ENCODE data around the gene TANC2. TPM values are rescaled to one million over a fixed set of nuclear protein-coding genes. Genes with fewer than 3 reads are reported as not detected.

TANC2 gene
- total RNA-seq, 4 donors from 2014 or later = 6.4 to 50.9 (median 20.1) TPM

DNA sequence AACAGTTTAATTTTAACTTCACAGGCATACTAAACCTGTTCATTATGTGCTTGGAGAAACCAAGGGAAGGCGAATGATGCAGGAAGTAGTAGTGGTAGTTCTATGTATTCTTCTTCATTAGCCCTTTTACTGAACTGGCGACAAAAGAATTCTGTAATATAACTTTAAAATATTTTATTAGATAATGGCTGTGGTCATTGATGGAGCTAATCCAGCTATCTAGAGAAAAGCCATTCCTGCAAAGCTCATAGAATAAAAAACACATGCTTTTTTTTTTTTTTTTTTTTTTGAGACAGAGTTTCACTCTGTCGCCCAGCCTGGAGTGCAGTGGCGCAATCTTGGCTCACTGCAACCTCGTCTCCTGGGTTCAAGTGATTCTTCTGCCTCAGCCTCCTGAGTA, 23.5 kb downstream of the TANC2 start:
- TF ChIP-seq, protein P1, sequence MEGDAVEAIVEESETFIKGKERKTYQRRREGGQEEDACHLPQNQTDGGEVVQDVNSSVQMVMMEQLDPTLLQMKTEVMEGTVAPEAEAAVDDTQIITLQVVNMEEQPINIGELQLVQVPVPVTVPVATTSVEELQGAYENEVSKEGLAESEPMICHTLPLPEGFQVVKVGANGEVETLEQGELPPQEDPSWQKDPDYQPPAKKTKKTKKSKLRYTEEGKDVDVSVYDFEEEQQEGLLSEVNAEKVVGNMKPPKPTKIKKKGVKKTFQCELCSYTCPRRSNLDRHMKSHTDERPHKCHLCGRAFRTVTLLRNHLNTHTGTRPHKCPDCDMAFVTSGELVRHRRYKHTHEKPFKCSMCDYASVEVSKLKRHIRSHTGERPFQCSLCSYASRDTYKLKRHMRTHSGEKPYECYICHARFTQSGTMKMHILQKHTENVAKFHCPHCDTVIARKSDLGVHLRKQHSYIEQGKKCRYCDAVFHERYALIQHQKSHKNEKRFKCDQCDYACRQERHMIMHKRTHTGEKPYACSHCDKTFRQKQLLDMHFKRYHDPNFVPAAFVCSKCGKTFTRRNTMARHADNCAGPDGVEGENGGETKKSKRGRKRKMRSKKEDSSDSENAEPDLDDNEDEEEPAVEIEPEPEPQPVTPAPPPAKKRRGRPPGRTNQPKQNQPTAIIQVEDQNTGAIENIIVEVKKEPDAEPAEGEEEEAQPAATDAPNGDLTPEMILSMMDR (IDR thresholded peaks at IDR 0.05) = no peak
- TF ChIP-seq POLR2A (IDR thresholded peaks at IDR 0.05) (no peak), POLR2AphosphoS5 (IDR thresholded peaks at IDR 0.05) (no peak), EP300 (IDR thresholded peaks at IDR 0.05) (no peak)
- 76 to 95% methylated on average over 2 to 5 of the region's 5 CpGs for WGBS, 2 donors (ENCODE audit: low coverage in 1 of 2)
- H3K27ac ChIP-seq = no peak overlapping the region
- no peaks in the 10 kb centered on the region for H3K27me3 ChIP-seq
- no peaks in the 10 kb centered on the region for H3K36me3 ChIP-seq
- H3K9me3 ChIP-seq = peaks cover 0 to 7% (median 2%) of the 10 kb centered on the region in 3 donors
- H3K4me1 ChIP-seq = peaks cover 0 to 6% (median 0%) of the 10 kb centered on the region in 3 donors
- ATAC-seq = no peak
- H3K4me3 ChIP-seq = no peak overlapping the region

DNA sequence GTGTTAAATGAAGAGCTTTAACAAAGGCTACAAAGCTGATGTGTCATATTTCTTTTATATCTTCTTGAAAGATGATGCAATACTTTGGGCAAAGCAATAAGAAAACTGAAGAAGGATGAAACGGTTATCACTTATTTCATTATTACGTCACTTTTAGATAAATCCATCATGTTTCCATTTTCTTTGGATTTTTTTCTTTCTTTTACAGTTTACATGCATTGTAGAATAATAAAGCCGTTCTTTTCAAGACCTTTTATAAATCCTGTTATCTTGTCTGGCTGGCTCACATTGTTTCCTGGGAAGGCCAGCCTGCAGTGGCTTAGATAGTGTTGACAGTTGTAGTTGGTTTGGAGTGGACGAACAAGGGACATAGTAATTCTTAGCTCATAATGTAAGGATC, 28.9 kb downstream of the TANC2 start:
- Histone ChIP-seq H3K27ac (no peak overlapping the region), H3K9me3 (no peaks in the 10 kb centered on the region), H3K4me3 (no peak overlapping the region), H3K27me3 (no peaks in the 10 kb centered on the region), H3K36me3 (no peaks in the 10 kb centered on the region), H3K4me1 (no peaks in the 10 kb centered on the region)
- WGBS, 2 donors (ENCODE audit: low coverage in 1 of 2) = 69 to 83% methylated on average over 3 to 4 of the region's 4 CpGs
- no peak for ATAC-seq
- TF ChIP-seq, protein P1 (IDR thresholded peaks at IDR 0.05) = no peak
- no peak for TF ChIP-seq POLR2A (IDR thresholded peaks at IDR 0.05)
- TF ChIP-seq EP300 (IDR thresholded peaks at IDR 0.05) = no peak

DNA sequence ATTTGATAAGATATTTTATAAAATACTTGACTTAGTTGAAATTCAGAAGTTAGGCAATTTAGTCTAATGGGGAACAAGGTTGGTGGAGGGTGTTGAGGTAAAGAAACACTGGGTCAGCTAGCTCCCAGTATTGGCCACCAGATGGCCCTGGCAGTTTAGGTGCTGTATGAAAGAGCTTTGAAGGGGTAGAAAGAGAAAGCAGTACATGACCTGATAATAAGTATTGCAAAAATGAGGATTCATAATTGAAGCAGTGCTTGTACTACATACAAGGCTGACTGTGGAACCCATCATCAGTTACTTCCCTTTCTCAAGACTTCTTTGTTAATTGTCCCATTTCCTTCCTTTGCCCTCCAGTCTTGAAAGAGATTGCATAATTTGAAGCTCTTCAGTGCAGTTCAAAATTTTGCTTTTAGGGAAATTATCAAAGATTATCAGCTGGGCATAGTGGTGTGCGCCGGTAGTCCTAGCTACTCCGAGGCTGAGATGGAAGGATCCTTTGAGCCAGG, 29.4 kb downstream of the TANC2 start:
- WGBS, 2 donors (ENCODE audit: low coverage in 1 of 2) = 78% methylated on average over 3 of the region's 3 CpGs; no CpG with 5 or more reads in 1 of the 2 donors
- no peak overlapping the region for H3K4me3 ChIP-seq
- TF ChIP-seq, protein P1 (IDR thresholded peaks at IDR 0.05) = peak in 3 of 4 experiments; percentile 2 to 39 (median 37)
- TF ChIP-seq EP300 (IDR thresholded peaks at IDR 0.05) = no peak
- no peaks in the 10 kb centered on the region for H3K9me3 ChIP-seq
- no peaks in the 10 kb centered on the region for H3K27me3 ChIP-seq
- no peak overlapping the region for H3K27ac ChIP-seq
- H3K4me1 ChIP-seq = no peaks in the 10 kb centered on the region
- peak; percentile 41 for ATAC-seq
- no peaks in the 10 kb centered on the region for H3K36me3 ChIP-seq

DNA sequence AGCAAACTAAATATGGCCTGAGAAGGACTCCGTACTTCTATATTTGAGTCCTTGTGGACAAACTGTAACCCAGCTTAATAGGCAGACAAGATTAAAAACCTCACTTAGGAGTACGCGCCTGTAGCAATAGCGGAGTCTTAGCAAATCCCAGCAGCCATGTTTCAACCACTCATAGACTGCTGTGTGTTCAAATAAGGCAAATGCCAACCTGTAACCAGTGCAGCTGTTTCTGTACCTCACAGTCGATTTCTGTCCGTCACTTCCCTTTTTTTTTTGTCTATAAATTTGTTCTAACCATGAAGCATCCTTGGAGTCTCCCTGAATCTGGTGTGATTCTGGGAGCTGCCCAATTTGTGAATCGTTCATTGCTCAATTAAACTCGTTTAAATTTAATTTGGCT, 30.2 kb downstream of the TANC2 start:
- Histone ChIP-seq H3K27ac (no peak overlapping the region), H3K4me3 (no peak overlapping the region), H3K9me3 (no peaks in the 10 kb centered on the region), H3K27me3 (no peaks in the 10 kb centered on the region), H3K4me1 (no peaks in the 10 kb centered on the region), H3K36me3 (no peaks in the 10 kb centered on the region)
- no peak for ATAC-seq
- WGBS, 2 donors (ENCODE audit: low coverage in 1 of 2) = 90 to 96% methylated on average over 2 to 8 of the region's 8 CpGs
- TF ChIP-seq POLR2AphosphoS5 (IDR thresholded peaks at IDR 0.05) (no peak), EP300 (IDR thresholded peaks at IDR 0.05) (no peak), POLR2A (IDR thresholded peaks at IDR 0.05) (no peak)
- TF ChIP-seq, protein P1 (IDR thresholded peaks at IDR 0.05) = no peak

DNA sequence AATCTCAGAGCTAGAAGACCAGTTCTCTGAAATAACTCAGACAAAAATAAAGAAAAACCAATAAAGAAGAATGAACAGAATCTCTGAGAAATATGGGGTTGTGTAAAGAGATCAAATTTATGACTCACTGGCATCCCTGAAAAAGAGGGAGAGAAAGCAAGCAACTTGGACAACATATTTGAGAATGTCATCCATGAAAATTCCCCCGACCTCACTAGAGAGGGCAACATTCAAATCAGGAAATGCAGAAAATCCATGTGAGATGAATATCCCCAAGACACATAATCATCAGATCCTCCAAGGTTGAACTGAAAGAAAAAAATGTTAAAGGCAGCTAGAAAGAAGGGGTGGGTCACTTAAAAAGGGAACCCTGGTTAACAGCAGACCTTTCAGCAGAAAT, 32.1 kb downstream of the TANC2 start:
- H3K27ac ChIP-seq = no peak overlapping the region
- TF ChIP-seq EP300 (IDR thresholded peaks at IDR 0.05) (no peak), POLR2A (IDR thresholded peaks at IDR 0.05) (no peak), POLR2AphosphoS5 (IDR thresholded peaks at IDR 0.05) (no peak)
- TF ChIP-seq, protein P1 (IDR thresholded peaks at IDR 0.05) = no peak
- H3K4me1 ChIP-seq = no peaks in the 10 kb centered on the region
- no peaks in the 10 kb centered on the region for H3K36me3 ChIP-seq
- ATAC-seq = no peak
- H3K27me3 ChIP-seq = no peaks in the 10 kb centered on the region
- 60 to 80% methylated on average over 1 of the region's 1 CpG for WGBS, 2 donors (ENCODE audit: low coverage in 1 of 2)
- no peak overlapping the region for H3K4me3 ChIP-seq
- H3K9me3 ChIP-seq = no peaks in the 10 kb centered on the region

All from gastroesophageal sphincter (tissue), 4 donors.